Fibroblast of peridontal ligament (primary cell): ENCODE measurements around the gene ERBB2.
"Not testable (repeated sequence)": the region's sequence is repeated elsewhere in the genome, so short reads cannot be mapped to it uniquely, and the experiment has no call there.

ENCODE experiments used
- DNase-seq: peaks from one replicate; pipeline ENCODE4 v3.0.0-alpha.2; 2010; ENCODE audit errors: extremely low read depth

Gene ERBB2

DNA sequence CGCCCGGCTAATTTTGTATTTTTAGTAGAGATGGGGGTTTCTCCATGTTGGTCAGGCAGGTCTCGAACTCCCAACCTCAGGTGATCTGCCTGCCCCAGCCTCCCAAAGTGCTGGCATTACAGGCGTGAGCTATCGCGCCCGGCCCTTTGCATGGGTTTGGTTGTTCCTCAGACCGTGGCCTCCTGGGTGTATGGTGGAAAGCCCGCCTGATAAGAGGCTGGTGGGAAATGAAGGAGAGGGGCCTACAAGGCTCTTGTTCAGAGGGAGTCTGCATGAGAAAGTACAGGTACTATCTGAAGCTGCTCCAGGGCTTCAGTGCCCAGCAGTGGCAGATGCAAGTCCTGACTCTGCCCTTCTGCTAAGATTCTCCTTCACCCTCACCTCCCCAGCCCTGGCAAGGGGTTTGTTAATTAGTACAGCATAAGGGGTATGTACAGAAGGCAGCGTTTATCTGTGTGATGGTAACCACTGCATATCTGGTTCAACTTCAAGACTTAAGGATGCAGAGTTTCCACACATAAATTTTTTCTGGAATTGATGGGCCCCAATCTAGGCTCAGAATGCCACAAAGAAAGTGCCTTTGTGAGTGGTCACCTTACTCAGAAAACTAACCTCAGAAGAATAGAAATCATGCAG, 62.1 kb downstream of the ERBB2 start:
- no peak for DNase-seq

DNA sequence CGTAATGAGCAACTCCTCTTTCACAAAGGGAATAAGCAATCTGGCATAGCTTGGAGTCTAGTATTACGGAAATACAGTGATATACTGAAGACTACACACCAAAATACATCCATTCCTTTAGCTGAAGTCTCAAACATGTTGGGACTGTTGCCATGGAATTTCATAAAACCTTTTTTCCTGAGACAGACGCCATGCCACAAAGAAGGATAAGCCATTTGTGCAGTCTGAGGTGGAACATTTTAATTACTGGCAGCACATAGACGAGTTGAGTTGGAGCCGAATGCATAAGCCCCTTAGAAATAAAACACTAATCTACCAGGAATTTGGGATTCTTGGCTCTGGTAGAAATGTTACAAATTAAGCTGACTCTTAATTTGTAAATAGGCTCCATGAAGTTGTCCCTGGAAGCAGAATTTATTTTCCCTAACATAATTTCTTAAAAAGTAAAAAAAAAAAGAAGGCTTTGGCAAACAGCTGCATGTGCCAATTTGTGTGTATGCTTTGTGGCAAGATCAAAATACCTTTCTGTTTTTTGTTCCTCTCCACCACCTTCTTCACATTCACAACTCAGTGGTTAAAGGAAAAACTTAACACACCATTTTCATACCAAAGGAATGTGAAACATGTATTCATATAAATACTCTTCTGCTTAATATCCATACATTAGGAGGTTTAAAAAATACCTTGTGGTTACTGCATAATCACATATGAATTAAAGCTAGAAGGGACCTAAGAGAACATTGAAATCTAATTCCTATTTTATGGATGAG, 63.4 kb downstream of the ERBB2 start:
- DNase-seq: peak; percentile 8

DNA sequence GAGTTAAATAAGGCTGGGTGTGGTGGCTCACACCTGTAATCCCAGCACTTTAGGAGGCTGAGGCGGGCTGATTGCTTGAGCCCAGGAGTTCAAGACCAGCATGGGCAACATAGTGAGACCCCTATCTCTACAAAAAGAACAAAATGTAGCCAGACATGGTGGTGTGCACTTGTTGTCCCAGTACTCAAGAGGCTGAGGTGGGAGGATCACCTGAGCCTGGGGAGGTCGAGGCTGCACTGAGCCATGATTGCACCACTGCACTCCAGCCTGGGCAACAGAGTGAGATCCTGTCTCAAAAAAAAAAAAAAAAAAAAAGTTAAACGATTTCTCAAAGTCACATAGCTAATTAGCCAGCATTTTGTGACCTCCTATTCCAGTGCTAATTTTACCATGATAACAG, 64.3 kb downstream of the ERBB2 start:
- not testable (repeated sequence) for DNase-seq

DNA sequence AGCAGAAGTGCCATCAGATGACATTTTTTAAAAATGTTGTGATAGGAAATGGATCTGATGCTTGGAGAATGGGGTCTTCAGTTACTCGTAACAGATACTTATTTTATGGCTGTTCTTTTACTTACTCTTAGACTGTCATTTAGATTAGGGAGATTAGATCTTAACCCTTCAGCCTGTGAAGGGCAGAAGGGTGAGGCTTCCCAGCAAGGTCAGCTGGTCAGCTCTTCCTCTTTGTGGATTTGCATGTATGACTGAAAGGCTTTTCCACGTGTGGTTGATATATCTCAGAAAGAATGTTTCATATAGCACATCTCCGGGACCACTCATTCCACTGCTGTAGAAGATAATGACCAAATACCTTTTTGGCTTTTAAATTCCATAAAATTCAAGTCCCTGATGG, 65.3 kb downstream of the ERBB2 start:
- no peak for DNase-seq

DNA sequence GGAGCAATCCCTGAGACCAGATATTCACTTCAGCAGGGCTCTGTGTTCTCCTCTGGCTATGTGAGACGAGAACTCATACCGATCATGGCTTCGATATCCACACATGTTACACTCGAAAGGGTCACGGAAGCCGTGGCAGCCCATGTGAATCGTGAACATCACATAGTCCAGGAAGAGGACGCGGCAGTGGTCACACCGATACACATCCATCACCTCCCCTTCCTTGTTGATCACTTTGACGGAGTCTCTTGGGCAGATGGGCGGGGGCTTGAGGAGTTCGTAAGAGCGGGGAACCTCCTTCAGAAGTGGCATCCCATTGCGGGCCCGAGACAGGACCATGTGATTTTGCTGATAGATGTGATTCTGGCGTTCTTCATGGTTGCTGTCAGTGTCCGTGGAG, 65.9 kb downstream of the ERBB2 start:
- no peak for DNase-seq

DNA sequence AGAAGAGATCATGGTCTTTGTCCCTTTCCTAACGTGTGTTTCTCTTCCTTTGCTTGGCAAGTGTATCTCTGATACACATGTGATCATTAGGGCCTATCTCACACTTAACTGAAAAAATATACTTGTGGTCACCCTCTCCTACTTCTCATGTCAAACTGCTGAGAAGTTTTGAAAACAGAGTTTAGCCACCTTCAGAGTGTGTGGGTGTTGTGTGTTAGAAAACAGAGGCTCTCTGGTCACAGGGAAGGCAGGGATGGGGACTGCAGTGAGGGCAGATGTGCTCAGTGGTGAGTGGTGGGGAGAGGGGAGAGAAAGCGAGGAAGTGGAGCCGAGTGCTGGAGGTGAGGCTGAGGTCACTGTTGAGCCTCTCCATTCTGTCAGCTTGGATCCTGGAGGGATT, 67.3 kb downstream of the ERBB2 start:
- no peak for DNase-seq

DNA sequence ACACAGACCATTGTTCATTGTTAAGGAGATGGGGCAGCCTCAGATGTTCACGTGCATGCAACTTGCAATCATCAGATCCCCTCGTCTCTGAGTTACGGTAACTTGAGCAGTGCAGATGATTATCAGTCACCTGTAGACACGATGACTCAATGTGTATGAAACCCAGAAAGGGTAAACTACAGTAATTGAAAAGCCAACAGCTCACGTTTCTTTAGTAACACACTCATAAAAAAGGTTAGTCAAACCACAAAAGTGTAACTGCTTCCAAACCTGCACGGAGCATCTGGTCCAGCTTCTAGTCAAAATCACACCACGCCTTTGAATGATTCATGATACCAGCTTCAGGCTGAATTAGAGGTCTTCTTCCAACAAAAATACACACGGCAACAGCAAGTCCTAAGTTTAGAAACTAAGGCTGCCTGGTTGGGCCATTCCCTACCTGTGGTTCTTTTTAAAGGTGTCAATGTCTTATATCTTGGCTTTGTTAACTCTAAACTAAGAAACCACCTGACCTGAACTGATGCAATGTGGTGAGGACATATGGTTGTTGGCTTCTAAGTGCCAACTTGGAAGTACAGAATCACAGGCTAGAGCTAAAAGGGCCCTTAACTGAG, 70.2 kb downstream of the ERBB2 start:
- no peak for DNase-seq

DNA sequence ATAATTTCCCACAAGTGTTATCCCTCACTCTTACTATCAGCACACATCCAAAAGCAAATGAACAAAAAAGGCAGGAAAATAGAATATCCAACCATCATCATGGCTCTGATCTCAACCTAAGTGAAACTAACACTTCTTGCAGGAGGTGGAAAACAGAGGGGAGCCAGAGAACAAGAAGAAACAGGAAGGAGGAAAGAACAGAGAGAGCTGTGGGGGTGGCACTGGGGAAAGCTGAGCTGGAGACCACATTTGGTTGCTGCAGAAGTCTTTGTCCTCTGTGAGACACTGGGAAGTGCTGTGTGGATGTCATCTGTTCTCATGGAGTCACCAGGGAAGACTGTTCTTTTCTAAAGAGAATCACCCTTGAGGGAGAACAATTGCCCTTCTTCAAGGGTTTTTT, 72.6 kb downstream of the ERBB2 start:
- DNase-seq: no peak

DNA sequence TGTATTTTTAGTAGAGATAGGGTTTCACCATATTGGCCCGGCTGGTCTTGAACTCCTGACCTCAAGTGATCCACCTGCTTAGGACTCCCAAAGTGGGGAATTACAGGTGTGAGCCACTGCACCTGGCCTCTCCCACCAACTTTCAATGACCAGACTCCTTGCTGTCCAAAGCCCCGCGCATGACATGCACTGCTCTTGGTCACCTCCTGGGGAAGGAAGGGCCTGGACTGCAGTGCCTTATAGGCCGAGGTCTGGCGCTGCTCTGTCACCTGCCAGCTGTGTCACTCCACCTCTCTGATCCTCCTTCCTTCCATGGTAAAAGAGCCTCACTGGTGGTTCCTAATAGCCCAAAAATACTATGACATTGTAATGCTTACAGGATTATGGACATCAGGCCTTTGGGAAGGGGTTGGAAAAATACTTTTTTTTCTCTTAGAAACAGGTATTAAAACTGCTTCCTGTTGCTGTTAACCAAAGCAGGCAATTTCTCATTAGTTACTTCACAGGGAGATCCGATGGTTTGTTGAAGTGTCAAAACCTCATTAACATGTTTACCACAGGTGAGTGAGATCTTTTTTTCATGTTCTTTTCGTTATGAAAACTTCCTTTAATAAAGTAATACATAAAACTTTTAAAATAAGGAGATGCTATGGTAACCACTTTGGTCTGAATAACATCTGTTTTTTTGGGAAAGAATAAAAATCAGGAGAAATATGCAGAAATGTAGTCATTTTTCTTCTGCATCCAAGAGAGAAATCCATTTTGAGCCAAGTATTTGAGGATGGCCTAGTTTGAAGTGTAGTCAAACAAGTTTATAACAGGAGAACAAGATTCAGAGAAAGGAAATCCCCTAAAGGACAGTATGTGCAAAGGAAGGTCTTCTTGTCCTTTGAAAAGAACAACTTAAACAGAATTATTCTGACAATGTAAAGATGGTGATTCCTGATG, 73.4 kb downstream of the ERBB2 start:
- DNase-seq: no peak

DNA sequence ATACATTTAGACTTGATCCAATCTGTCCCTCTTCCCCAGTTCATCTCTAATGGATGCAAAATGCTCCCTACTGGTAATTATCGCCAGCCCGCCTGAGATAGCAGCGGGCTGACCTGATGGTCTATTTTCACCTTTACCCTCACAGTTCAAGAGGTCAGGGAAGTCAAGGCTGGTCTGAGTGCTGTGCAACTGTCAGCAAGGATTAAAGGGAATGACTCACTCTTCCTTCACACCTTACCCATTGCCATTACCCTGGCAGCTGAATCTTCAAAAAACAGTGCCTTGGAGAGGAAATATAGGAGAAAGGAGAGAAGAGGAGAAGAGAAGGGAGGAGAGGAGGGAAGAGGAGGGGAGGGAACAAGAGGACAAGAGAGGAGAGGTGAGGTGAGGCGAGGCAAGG, 74.2 kb downstream of the ERBB2 start:
- DNase-seq: no peak

DNA sequence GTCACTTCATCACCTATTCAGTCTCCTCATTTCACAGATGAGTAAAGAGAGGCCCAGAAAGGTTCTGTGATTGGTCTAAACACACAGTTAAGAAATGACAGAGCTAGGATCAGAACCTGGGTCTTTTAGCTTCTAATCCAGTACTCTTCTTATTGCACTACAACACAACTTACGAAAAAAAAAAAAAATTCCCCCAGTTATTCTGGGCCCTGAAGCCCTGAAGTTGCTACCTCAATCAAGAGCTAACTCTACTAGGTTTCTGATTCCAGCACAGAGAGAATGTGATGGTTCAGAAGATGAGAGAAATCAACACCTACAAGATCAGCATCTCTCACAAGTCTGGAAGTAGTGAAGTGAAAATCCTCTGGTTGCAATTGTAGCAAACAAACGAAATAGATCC, 75.2 kb downstream of the ERBB2 start:
- DNase-seq: no peak

DNA sequence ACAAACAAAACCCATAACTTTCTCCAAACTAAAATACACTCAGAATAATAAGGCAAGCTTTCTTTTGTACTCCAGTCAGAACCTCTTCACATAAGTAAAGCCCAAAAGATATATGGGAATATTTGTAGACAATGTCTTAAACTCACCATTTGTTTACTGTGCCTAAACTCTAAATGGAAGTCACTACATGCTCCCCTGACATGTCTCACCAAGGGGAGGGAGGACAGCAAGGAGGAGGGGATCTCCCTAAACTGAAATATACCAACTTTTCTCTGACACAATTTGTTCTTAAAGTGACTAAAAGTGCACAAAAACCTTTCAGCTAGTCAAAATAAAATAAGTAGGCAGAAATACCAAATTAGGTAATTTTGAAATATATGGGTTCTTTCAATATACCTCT, 76.4 kb downstream of the ERBB2 start:
- no peak for DNase-seq

DNA sequence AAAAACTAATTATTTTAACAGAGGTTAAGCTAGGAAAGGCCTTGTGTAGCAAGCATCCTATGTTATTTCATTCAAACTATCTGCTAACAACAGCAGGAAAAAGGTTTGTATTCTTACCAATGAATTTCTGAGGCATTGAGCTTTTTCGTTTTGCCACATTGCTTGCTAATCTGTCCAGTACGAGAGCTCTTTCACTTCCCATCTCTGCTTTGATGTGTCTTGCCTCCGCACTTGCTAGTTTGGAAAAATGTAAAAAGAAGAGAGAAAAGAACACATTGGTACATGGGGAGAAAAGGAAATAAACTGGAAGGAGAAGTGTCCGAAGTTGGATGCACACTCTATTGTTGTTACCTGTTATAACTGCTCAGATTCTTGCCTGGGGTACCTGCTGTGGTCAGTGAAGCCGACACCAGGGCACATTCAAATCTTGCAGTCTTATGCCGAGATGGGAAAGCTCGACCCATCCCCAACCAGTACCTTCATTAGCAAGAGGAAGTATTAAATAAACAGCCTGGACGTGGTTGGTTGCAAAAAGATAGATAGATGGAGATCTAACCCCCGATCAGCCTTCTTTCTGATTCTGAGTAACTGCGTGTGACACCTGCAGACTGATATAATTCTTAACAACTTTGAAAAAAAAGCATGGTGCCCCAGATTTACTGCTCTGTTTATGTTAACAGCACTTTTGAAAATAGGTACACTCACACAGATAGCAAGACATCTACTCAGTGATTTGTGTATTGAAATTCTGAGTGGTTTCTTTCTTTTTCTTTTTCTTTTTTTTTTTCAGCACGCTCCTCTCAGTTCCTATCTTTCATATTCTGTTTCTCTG, 77.9 kb downstream of the ERBB2 start:
- DNase-seq: no peak
